Frontal cortex (tissue), 4 donors: ENCODE data around the gene COL5A2. TPM values are rescaled to one million over a fixed set of nuclear protein-coding genes. Genes with fewer than 3 reads are reported as not detected.

Source experiments
- DNase-seq, 2 donors: peaks; one replicate each; pipeline ENCODE4 v3.0.0; 2012; ENCODE audit warnings: low spot score in 2 of 2
- FAIRE-seq: peaks from 2 replicates; lab custom pipeline; 2012; peaks lifted over from hg19 to GRCh38; lab: Jason Lieb, UNC
- small RNA-seq: library from RNA; depleted of rRNA; stranded (forward); fragments of <200 nt; gene quantifications from one replicate; pipeline ENCODE3, GENCODE V24; 2014
- total RNA-seq: library from RNA; depleted of rRNA; stranded (reverse); fragments of >200 nt; gene quantifications from one replicate; pipeline ENCODE4 v1.2.3, GENCODE V29; 2014
- donor health status: control.
- donor health status: control.
- donor health status: control.

The COL5A2 gene
- total RNA-seq, 1 donor from 2014 or later, result 19.2 TPM

DNA sequence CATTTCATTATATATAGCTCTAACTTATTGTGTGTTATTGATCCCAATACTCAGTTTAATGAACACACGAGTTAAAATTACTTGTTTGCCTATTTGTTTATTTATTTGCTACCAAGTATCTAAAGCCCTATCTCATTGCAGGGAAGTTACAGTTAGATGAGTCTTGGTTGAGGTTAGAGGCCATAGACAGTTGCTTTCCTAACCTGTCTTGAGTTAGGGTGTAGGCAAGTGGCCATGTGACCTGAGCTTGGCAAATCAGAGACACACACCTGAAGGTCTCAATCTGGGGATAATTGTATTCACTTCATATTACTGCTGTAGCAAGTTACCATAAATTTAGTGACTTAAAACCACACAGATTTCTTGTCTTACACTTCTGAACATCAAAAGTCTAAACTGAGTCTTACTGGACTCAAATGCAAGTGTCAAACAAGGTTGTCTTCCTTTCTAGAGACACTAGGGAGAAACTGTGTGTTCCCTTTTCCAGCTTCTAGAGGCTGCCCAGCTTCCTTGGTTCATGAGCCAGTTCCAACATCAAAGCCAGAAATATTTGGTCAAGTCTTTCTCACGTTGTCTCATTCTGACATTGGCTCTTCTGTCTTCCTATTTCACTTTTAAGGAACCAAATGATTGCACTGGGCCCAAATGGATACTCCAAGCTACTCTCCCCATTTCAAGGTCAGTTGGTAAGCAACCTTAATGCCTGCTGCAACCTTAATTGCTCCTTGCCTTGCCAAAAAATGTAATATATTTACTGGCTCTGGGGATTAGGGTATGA lies 165.7 kb downstream of the COL5A2 start:
- DNase-seq (no peak), FAIRE-seq (no peak)

DNA sequence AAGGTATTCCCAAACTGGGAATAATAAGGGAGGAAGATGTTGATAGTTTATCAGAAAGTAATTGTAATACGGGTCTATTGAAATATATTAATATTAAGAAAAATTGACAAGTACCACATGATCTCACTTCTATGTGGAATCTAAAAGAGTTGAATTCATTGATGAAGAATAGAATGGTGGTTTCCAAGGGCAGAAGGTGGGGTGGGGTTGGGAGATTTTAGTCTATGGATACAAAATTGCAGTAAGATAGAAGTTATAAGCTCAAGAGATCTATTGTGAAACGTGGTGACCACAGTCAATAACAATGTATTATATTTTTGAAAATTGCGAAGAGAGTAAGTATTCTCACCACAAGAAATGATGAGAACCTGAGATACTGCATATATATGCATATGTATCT lies 166.5 kb downstream of the COL5A2 start:
- no peak for DNase-seq
- no peak for FAIRE-seq

DNA sequence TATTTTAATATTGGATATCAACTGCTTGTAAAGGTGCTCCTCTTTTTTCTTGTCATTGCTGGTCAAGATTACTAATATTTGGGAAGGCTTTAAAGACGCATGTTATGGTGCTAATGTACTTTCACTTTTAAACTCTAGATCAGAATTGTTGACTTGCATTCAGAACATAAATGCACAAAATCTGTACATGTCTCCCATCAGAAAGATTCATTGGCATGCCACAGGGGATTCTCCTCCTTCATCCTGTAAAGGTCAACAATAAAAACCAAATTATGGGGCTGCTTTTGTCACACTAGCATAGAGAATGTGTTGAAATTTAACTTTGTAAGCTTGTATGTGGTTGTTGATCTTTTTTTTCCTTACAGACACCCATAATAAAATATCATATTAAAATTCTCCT lies 167.2 kb downstream of the COL5A2 start:
- DNase-seq (no peak), FAIRE-seq (no peak)

DNA sequence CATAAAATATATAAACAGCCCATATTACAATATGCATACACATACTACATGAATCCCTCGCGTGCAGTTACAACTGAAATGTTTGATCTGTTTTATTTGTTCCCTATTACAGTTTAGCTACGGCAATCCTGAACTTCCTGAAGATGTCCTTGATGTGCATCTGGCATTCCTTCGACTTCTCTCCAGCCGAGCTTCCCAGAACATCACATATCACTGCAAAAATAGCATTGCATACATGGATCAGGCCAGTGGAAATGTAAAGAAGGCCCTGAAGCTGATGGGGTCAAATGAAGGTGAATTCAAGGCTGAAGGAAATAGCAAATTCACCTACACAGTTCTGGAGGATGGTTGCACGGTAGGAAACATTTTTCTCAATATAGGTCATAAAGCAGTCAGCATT lies 169.0 kb downstream of the COL5A2 start:
- no peak for FAIRE-seq
- DNase-seq, result no peak

DNA sequence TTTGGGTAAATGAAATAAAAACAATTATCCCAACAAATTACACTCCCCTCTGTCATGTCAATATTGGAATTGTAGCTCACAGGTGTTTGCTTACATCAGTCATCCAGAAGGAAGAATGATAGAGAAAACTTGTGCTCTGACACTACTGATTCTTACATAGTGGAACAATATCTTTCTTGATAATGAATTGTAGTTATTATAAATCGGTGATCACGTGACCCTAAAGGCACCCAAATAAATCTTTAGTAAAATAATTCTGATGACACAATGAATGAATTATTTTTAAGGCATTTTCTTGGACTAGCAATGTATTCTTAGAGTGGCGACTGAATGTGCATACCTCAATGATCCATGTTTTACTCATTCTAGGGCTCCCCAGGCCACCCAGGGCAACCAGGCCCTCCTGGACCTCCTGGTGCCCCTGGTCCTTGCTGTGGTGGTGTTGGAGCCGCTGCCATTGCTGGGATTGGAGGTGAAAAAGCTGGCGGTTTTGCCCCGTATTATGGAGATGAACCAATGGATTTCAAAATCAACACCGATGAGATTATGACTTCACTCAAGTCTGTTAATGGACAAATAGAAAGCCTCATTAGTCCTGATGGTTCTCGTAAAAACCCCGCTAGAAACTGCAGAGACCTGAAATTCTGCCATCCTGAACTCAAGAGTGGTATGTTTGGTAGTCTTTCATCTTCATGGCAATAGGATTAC lies 170.9 kb downstream of the COL5A2 start:
- no peak for FAIRE-seq

DNA sequence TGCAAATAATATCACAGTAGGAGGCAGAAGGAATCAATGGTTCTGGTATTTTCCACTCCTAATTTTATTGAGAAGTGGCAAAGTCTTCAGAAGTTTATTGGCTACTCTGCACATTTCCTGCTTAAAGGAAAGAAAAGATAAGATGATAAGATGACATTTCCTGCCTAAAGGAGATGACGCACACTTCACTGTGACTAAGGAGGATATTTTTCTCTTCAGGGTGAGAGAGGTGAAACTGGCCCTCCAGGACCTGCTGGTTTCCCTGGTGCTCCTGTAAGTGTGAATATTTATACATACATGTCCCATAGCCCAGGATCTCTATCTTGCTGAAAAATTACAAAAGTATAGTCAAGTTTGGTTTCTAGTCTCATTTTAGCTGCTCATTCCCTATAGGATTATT lies 177.5 kb downstream of the COL5A2 start:
- FAIRE-seq, result no peak
- DNase-seq, result no peak

More for the DNA sequence above, 170.9 kb downstream of the COL5A2 start:
- no peak for DNase-seq

DNA sequence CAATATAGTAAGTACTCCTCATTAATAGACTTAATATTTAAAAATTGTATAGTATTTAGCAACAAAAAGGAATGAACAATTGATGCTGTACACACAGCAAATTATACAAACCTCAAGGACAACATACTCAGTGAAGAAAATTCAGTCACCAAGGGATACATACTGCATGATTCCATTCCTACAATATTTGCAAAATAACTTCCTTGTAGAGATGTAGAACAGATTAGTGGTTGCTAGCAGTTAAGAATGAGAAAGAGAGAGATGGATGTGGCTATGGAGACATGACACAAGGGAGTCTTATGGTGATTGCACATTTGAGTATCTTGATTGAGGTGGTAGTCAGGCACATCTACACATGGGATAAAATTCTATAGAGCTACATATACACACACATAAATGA lies 179.3 kb downstream of the COL5A2 start:
- DNase-seq, result no peak
- FAIRE-seq, result no peak

DNA sequence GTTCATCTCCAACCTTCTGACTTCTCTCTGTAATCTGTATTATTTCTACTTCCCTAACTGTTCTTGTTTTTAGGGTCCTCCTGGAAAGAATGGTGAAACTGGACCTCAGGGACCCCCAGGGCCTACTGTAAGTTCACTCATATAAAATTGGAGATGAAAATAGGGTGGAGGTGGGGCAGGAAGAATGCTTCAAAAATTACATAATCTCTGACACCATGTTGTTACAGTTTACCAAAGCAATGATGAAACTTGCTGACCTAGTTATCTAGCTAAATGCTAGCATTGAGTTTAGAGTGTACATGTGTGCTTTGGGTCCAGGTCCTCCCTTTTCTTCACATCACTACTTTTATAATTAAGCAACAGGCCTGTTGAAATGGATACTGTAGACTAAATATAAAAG lies 182.3 kb downstream of the COL5A2 start:
- DNase-seq, result no peak
- FAIRE-seq, result no peak

DNA sequence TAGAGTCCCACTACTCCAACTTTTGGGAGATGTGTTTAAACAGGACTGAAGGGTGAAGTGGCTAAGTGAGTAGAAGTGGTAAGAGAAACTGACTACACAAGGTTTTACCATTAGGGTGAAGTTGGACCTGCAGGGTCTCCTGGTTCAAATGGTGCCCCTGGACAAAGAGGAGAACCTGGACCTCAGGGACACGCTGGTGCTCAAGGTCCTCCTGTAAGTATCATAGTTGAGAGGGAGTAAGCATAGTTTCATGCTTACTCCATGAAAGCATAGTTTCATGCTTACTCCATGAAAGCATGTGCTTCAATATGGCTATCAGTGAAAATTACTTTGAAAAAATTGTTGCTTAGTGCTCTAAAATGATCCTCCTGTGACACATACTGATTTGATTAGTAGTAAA lies 186.3 kb downstream of the COL5A2 start:
- FAIRE-seq (no peak), DNase-seq (no peak)

DNA sequence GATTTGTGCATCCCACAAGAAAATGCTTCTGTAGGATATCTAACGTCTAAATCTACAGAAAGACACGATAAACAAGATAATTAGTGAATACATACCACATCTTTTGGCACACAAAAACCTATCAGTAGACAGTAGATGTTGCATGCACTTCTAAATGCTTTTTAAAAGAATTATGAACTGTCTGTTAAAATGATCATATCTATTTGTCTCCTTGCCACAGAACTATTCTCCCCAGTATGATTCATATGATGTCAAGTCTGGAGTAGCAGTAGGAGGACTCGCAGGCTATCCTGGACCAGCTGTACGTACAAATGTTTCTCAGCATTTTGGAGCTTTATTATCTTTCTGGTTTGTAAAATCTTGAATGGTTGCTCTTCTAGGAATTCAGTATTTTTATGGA lies 192.7 kb downstream of the COL5A2 start:
- no peak for FAIRE-seq
- no peak for DNase-seq

DNA sequence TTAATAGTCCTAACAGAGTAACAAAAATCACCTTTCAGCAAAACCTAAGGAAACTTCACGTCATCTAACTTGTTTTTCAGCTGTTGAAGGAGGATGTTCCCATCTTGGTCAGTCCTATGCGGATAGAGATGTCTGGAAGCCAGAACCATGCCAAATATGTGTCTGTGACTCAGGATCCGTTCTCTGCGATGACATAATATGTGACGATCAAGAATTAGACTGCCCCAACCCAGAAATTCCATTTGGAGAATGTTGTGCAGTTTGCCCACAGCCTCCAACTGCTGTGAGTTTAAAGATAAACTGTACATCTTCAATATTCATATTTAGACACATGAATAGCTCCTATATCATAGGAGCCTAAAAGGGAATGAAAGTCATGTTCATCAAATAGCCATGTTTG lies 194.9 kb downstream of the COL5A2 start:
- FAIRE-seq (no peak), DNase-seq (no peak)

DNA sequence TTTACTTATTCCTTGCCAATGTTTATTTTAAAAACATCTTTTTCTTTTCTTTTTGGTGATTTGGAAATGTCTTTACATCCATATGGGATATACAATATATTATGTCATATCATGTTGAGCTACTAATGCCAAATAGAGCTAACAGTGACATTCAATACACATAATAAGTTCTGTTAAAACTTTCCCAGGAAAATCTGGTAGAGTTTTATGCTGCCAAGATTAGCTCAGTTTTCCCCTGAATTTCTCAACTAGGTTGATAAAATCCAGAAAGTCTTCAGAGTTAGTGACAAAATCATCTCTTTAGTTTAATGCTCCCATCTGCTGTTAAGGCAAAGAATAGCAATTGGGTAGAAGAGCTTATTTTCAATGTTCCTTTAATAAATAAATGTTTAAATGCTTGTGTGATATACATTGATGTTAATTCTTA lies 195.5 kb downstream of the COL5A2 start:
- no peak for DNase-seq
- FAIRE-seq, result no peak

DNA sequence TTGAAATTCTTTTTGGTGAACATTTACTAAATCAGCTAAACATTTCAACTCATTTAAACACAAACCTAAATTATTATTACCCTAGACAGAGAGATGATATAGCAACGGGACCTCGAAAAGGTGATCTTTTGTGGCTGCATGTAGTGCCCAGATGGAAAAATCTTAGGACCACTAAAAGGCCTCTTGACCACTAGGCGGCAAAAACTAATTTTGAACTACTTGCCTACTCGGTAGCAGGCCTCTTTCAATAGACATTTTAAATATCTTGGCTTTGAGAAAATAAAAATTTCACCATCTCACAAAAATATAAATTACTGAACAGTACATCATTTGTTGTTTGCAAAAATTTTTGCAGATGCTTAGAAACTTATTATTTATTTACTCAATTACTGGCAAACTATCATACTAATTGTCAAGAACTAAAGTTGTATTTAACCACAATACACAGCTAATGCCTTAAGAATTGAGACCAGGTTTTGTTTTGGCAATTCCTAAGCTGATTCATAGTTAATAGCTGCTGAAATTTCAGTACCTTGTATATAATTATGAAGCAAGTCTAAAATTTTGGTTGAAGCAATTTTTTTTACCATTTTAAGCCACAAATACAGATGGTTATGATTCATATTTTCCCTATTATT lies 196.0 kb downstream of the COL5A2 start:
- DNase-seq (no peak), FAIRE-seq (no peak)

Small RNAs within 50 kb of the gene (small RNA-seq; reads per million reads assigned to genes)
- not detected for gene MIR3129

Other genes with a start within 250 kb of the COL5A2 start
- 88.0 TPM for gene COL3A1, start 205.4 kb downstream of the COL5A2 start, total RNA-seq